Endodermal cell (in vitro differentiated cells): Measurements from ENCODE around the gene PLAC1. TPM values are rescaled to one million over a fixed set of nuclear protein-coding genes. Genes with fewer than 3 reads are reported as not detected.

Source experiments
- DNase-seq: peaks from one replicate; pipeline ENCODE4 v3.0.0-alpha.2; 2017
- H3K27ac ChIP-seq: 2 replicates; pipeline ENCODE4 v1.5.1; 2013; ENCODE audit warnings: mild to moderate bottlenecking, low read depth, low read length, moderate library complexity
- H3K27me3 ChIP-seq: 2 replicates; pipeline ENCODE4 v1.6.1; 2013; ENCODE audit warnings: mild to moderate bottlenecking, low read length, moderate library complexity; ENCODE audit not compliant: insufficient read depth, control insufficient read depth, poor library complexity, severe bottlenecking
- H3K36me3 ChIP-seq: 2 replicates; pipeline ENCODE4 v1.7.0; 2013; ENCODE audit warnings: mild to moderate bottlenecking, low read length, moderate library complexity; ENCODE audit not compliant: control insufficient read depth, insufficient read depth
- H3K4me1 ChIP-seq: one replicate; pipeline ENCODE4 v1.7.0; 2013; ENCODE audit warnings: low read length; ENCODE audit not compliant: control insufficient read depth, insufficient read depth
- H3K4me3 ChIP-seq: 2 replicates; pipeline ENCODE4 v1.5.1; 2013; ENCODE audit warnings: mild to moderate bottlenecking, low read length, moderate library complexity
- H3K9ac ChIP-seq: 2 replicates; pipeline ENCODE4 v1.6.1; 2013; ENCODE audit warnings: mild to moderate bottlenecking, low read length, moderate library complexity; ENCODE audit not compliant: poor library complexity, severe bottlenecking; ENCODE audit errors: extremely low read depth
- H3K9me3 ChIP-seq: 2 replicates; pipeline ENCODE4 v1.6.1; 2013; ENCODE audit warnings: mild to moderate bottlenecking, low read length, moderate library complexity; ENCODE audit not compliant: control insufficient read depth
- H3K27ac Mint-ChIP-seq: 2 replicates; pipeline ENCODE4 v1.8.0; 2020; ENCODE audit warnings: mixed read lengths
- H3K27me3 Mint-ChIP-seq: 2 replicates; pipeline ENCODE4 v1.8.0; 2021; ENCODE audit warnings: mild to moderate bottlenecking, mixed read lengths; ENCODE audit not compliant: insufficient read depth
- H3K36me3 Mint-ChIP-seq: 2 replicates; pipeline ENCODE4 v1.8.0; 2020; ENCODE audit warnings: low read depth, mixed read lengths
- H3K4me1 Mint-ChIP-seq: 2 replicates; pipeline ENCODE4 v1.8.0; 2020; ENCODE audit warnings: mixed read lengths
- H3K4me3 Mint-ChIP-seq: 2 replicates; pipeline ENCODE4 v1.8.0; 2020; ENCODE audit warnings: mild to moderate bottlenecking, moderate library complexity, mixed read lengths
- H3K9me3 Mint-ChIP-seq: 2 replicates; pipeline ENCODE4 v1.8.0; 2020; ENCODE audit warnings: mild to moderate bottlenecking, mixed read lengths
- CTCF ChIP-seq: fragments of 200-600 bp; sonication (generic); conservative IDR thresholded peaks from 2 replicates; pipeline ENCODE4 v1.5.0; 2021; ENCODE audit warnings: antibody characterized with exemption, mild to moderate bottlenecking
- WGBS, 2 experiments: methylation state at CpG; one replicate each; pipeline versions ENCODE4 v1.1.5 to v1.1.7; 2013; ENCODE audit warnings: missing lambda C conversion rate in 2 of 2, mixed read lengths in 1 of 2; ENCODE audit not compliant: insufficient coverage in 1 of 2, insufficient read length in 1 of 2; 5-methylcytosine and 5-hydroxymethylcytosine counted together
- total RNA-seq, 2 donors: library from RNA; stranded (reverse); fragmentation: NEBNext Ultra II Directional in 1 of 2; extraction: Animal tissue kit (Norgen Biotek cat#: 25700) in 1 of 2; gene quantifications; 2 replicates in 1 of 2; 3 replicates in 1 of 2; pipeline ENCODE4 v1.2.1, GENCODE V29; 2021

PLAC1 gene
- total RNA-seq, 2 donors from 2014 or later, result not detected

- Histone ChIP-seq H3K9ac (no peak overlapping the region), H3K27ac (no peak overlapping the region), H3K36me3 (no peaks in the 10 kb centered on the region), H3K9me3 (no peaks in the 10 kb centered on the region), H3K4me1 (no peaks in the 10 kb centered on the region), H3K4me3 (no peak overlapping the region), H3K27me3 (no peaks in the 10 kb centered on the region)
- no peak for DNase-seq
- H3K36me3 Mint-ChIP-seq, result no peaks in the 10 kb centered on the region
- WGBS, 2 experiments, result 71 to 73% methylated on average over 5 to 8 of the region's 9 CpGs
- peaks cover 5% of the 10 kb centered on the region for H3K27me3 Mint-ChIP-seq
- H3K9me3 Mint-ChIP-seq, result peaks cover 70% of the 10 kb centered on the region
- no peak for TF ChIP-seq CTCF
- H3K4me1 Mint-ChIP-seq, result peaks cover 9% of the 10 kb centered on the region
- H3K27ac Mint-ChIP-seq, result no peak overlapping the region
- H3K4me3 Mint-ChIP-seq, result no peak overlapping the region
Observed at GRCh38 chrX:134533352-134533751, 124.9 kb downstream of the PLAC1 start.

GRCh38 chrX:134530845-134531244 lies 127.4 kb downstream of the PLAC1 start:
- Mint-ChIP-seq H3K27me3 (peaks cover 5% of the 10 kb centered on the region), H3K4me3 (no peak overlapping the region), H3K36me3 (no peaks in the 10 kb centered on the region), H3K4me1 (no peaks in the 10 kb centered on the region), H3K27ac (no peak overlapping the region), H3K9me3 (peaks cover 70% of the 10 kb centered on the region)
- Histone ChIP-seq H3K27ac (no peak overlapping the region), H3K4me3 (no peak overlapping the region), H3K9me3 (no peaks in the 10 kb centered on the region), H3K27me3 (no peaks in the 10 kb centered on the region), H3K4me1 (no peaks in the 10 kb centered on the region), H3K36me3 (no peaks in the 10 kb centered on the region), H3K9ac (no peak overlapping the region)
- WGBS, 2 experiments, result 83 to 88% methylated on average over 2 to 5 of the region's 7 CpGs
- no peak for TF ChIP-seq CTCF
- no peak for DNase-seq

- H3K27ac Mint-ChIP-seq, result no peak overlapping the region
Observed at GRCh38 chrX:134529481-134529880, 128.8 kb downstream of the PLAC1 start.

More at GRCh38 chrX:134529481-134529880, 128.8 kb downstream of the PLAC1 start:
- H3K36me3 Mint-ChIP-seq, result no peaks in the 10 kb centered on the region
- no peaks in the 10 kb centered on the region for H3K4me1 Mint-ChIP-seq
- Histone ChIP-seq H3K4me1 (no peaks in the 10 kb centered on the region), H3K27me3 (no peaks in the 10 kb centered on the region), H3K9ac (no peak overlapping the region), H3K9me3 (no peaks in the 10 kb centered on the region), H3K27ac (no peak overlapping the region), H3K4me3 (no peak overlapping the region), H3K36me3 (no peaks in the 10 kb centered on the region)
- no peak overlapping the region for H3K4me3 Mint-ChIP-seq
- no peak for TF ChIP-seq CTCF
- no peak for DNase-seq
- H3K27me3 Mint-ChIP-seq, result peaks cover 3% of the 10 kb centered on the region
- H3K9me3 Mint-ChIP-seq, result peaks cover 67% of the 10 kb centered on the region
- WGBS, 2 experiments, result 90 to 91% methylated on average over 4 to 6 of the region's 6 CpGs
